H1 (cell line): ENCODE data around the gene TPO. TPM values are rescaled to one million over a fixed set of nuclear protein-coding genes. Genes with fewer than 3 reads are reported as not detected.

Source experiments
- BCL11A ChIP-seq, 2 experiments: IDR thresholded peaks; one replicate each; pipeline ENCODE4 v1.6.1; 2011; ENCODE audit warnings: low read depth in 2 of 2, low read length in 2 of 2, mild to moderate bottlenecking in 2 of 2
- CBX8 ChIP-seq: fragments of 300-800, 300-1000 bp; sonication (generic); IDR thresholded peaks from 2 replicates; pipeline ENCODE4 v1.7.1; 2016; ENCODE audit warnings: low read depth, low read length, borderline replicate concordance
- CHD1 ChIP-seq: IDR thresholded peaks from 2 replicates; pipeline ENCODE4 v1.6.1; 2012; ENCODE audit warnings: low read depth, low read length, improper control_type of control experiment
- EP300 ChIP-seq, 2 experiments: IDR thresholded peaks; 1 replicate in 1 of 2; 2 replicates in 1 of 2; pipeline ENCODE4 v1.6.1; 2011 to 2012; ENCODE audit warnings: low read depth in 2 of 2, low read length in 2 of 2, mild to moderate bottlenecking in 2 of 2, borderline replicate concordance in 1 of 2, inconsistent platforms in 1 of 2, moderate library complexity in 1 of 2
- POU5F1 ChIP-seq: IDR thresholded peaks from 2 replicates; pipeline ENCODE4 v1.6.1; 2011; ENCODE audit warnings: low read depth, mild to moderate bottlenecking, low read length, moderate library complexity
- TBP ChIP-seq: IDR thresholded peaks from 2 replicates; pipeline ENCODE4 v1.6.1; 2011; ENCODE audit warnings: low read depth, low read length, improper control_type of control experiment
- polyA plus RNA-seq, 7 experiments: library from polyadenylated mRNA; depleted of rRNA in 3 of 7; stranded (reverse) in 5 of 7; unstranded in 2 of 7; fragments of >200 nt in 5 of 7; fragments of 200-250 nt in 2 of 7; gene quantifications; 1 replicate in 5 of 7; 2 replicates in 1 of 7; 4 replicates in 1 of 7; pipeline versions ENCODE4 v1.2.1 to v1.2.3, GENCODE V29; 2011 to 2013; ENCODE audit warnings: missing spikeins in 2 of 7, mixed read lengths in 2 of 7
- total RNA-seq: library from RNA; stranded (reverse); fragmentation: NEBNext Ultra II Directional; extraction: Animal tissue kit (Norgen Biotek cat#: 25700); gene quantifications from 2 replicates; pipeline ENCODE4 v1.2.1, GENCODE V29; 2021

Gene TPO
- total and polyA plus RNA-seq, 2 of the 8 experiments (the other 6 are each of a cell fraction or from before 2014, with no cell fraction given): not detected

DNA sequence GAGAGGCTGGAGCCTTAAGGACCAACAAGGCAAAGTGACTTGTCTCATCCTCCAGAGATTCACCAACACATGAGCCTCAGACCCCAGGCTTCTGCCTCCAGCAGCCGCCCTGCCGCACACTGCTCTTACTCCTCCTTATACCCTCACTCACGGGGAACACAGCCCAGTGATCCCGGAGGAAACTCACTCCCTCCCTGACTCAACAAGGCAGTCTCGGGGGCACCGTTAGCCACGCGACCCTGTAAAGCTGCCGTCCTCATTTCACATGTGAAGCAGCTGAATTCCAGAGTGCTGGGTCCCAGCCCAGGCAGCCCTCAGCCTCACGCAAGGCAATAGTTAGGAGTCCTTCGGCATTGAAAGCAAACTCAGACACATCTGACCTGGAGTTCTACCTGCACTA lies 129.7 kb downstream of the TPO start (continued):
- TF ChIP-seq CBX8 (no peak), BCL11A (IDR thresholded peaks at IDR 0.05; ENCODE audit: low read depth in 2 of 2, low read length in 2 of 2) (no peak), EP300 (IDR thresholded peaks at IDR 0.05; ENCODE audit: borderline replicate concordance in 1 of 2, low read depth in 2 of 2, low read length in 2 of 2) (no peak), TBP (no peak), CHD1 (no peak), POU5F1 (no peak)
